SU-DHL-6 (cell line): ENCODE results near the gene SETD1A.

Experiments
- H2AFZ ChIP-seq: fragments of 200-600 bp; sonication (generic); 2 replicates; pipeline ENCODE4 v1.6.1; 2014; ENCODE audit warnings: low read depth, mild to moderate bottlenecking, moderate library complexity, mixed read lengths, antibody characterized with exemption, low read length; ENCODE audit not compliant: severe bottlenecking
- H3F3A ChIP-seq: fragments of 200-600 bp; shearing (Covaris generic); 2 replicates; pipeline ENCODE4 v1.6.0; 2016; ENCODE audit warnings: antibody characterized with exemption, mild to moderate bottlenecking; ENCODE audit not compliant: insufficient read depth
- H3K27ac ChIP-seq: fragments of 200-600 bp; sonication (generic); 2 replicates; pipeline ENCODE4 v1.5.1; 2016; ENCODE audit warnings: low read depth, mild to moderate bottlenecking, low read length, moderate library complexity, mixed read lengths
- H3K27me3 ChIP-seq: fragments of 200-600 bp; sonication (generic), shearing (Covaris generic); 2 replicates; pipeline ENCODE4 v1.6.0; 2014; ENCODE audit warnings: mild to moderate bottlenecking, low read length
- H3K36me3 ChIP-seq: fragments of 200-600 bp; sonication (generic); 2 replicates; pipeline ENCODE4 v1.6.1; 2014; ENCODE audit warnings: mild to moderate bottlenecking, low read length, mixed read lengths
- H3K4me2 ChIP-seq: fragments of 300-600, 200-600 bp; shearing (Covaris generic), sonication (generic); 2 replicates; pipeline ENCODE4 v1.6.0; 2014; ENCODE audit warnings: low read length, low read depth, mild to moderate bottlenecking; ENCODE audit not compliant: poor library complexity, severe bottlenecking
- H3K4me3 ChIP-seq: fragments of 200-600 bp; sonication (generic); 2 replicates; pipeline ENCODE4 v1.5.1; 2014; ENCODE audit warnings: antibody characterized with exemption, low read length, mild to moderate bottlenecking, mixed read lengths; ENCODE audit not compliant: insufficient read depth, poor library complexity, severe bottlenecking
- H3K79me2 ChIP-seq: fragments of 200-600 bp; sonication (generic); 2 replicates; pipeline ENCODE4 v1.6.1; 2014; ENCODE audit warnings: mild to moderate bottlenecking, low read length, moderate library complexity; ENCODE audit not compliant: insufficient read depth
- H3K9ac ChIP-seq: fragments of 200-600 bp; sonication (generic); 2 replicates; pipeline ENCODE4 v1.7.0; 2014; ENCODE audit warnings: mild to moderate bottlenecking, low read length
- H3K9me2 ChIP-seq: fragments of 200-600 bp; sonication (generic); replicated peaks from 2 replicates; pipeline ENCODE4 v1.6.1; 2014; ENCODE audit warnings: low read length; ENCODE audit not compliant: insufficient read depth
- H3K9me3 ChIP-seq: fragments of 200-600 bp; sonication (generic); 2 replicates; pipeline ENCODE4 v1.6.1; 2014; ENCODE audit warnings: low read length, mixed read lengths; ENCODE audit not compliant: insufficient read depth
- H4K20me1 ChIP-seq: fragments of 200-600 bp; sonication (generic); 2 replicates; pipeline ENCODE4 v1.6.1; 2014; ENCODE audit warnings: low read depth, mild to moderate bottlenecking, antibody characterized with exemption, low read length, moderate library complexity, mixed read lengths
- CTCF ChIP-seq: fragments of 200-600 bp; sonication (generic); IDR thresholded peaks from one replicate; pipeline ENCODE4 v1.5.1; 2017; ENCODE audit warnings: antibody characterized with exemption, mild to moderate bottlenecking, low read length, moderate library complexity; ENCODE audit not compliant: insufficient read depth, poor library complexity, severe bottlenecking
- EZH2phosphoT487 ChIP-seq: fragments of 200-600 bp; sonication (generic), shearing (Covaris generic); conservative IDR thresholded peaks from 2 replicates; pipeline ENCODE4 v1.6.1; 2018; ENCODE audit warnings: mild to moderate bottlenecking, antibody characterized with exemption, low read length, moderate library complexity, mixed read lengths

The SETD1A gene

GRCh38 chr16:30947859-30948666 lies 9.5 kb upstream of the SETD1A start:
- peak overlapping the region; percentile 89 for H3K9ac ChIP-seq
- H3K27ac ChIP-seq, result 0 out of 2 replicates have a peak overlapping the region, but pooled peaks have one; percentile 44
- no peaks in the 10 kb centered on the region for H3K27me3 ChIP-seq
- peak overlapping the region; percentile 67 for H2AFZ ChIP-seq
- no peak for TF ChIP-seq EZH2phosphoT487
- TF ChIP-seq CTCF, result no peak
- H3K9me3 ChIP-seq, result no peaks in the 10 kb centered on the region
- H3K36me3 ChIP-seq, result 0 out of 2 replicates have a peak, but pooled peaks cover under 1% of the 10 kb centered on the region
- H3K4me3 ChIP-seq, result peak overlapping the region; percentile 69
- peaks cover 5% of the 10 kb centered on the region; the same call in 1 of the 2 replicates for H3F3A ChIP-seq
- 0 out of 2 replicates have a peak, but pooled peaks cover 3% of the 10 kb centered on the region for H3K79me2 ChIP-seq
- peak overlapping the region; percentile 79 for H3K4me2 ChIP-seq
- no peaks in the 10 kb centered on the region for H4K20me1 ChIP-seq
- H3K9me2 ChIP-seq, result no peaks in the 10 kb centered on the region

- TF ChIP-seq CTCF (no peak), EZH2phosphoT487 (no peak)
- peak within 1 kb of the TSS; percentile 67 for H2AFZ ChIP-seq
- H3K27ac ChIP-seq, result peak within 1 kb of the TSS; percentile 44
These were observed 8.6 kb upstream of the SETD1A start, which contains the start of gene ORAI3 for GRCh38 chr16:30948667-30949649. ORAI3 (plus strand) TSS chr16:30949068; CDS start chr16:30949290, 222 bp downstream.

GRCh38 chr16:30949650-30950515 lies 7.7 kb upstream of the SETD1A start:
- H3K79me2 ChIP-seq, result 0 out of 2 replicates have a peak, but pooled peaks cover 3% of the 10 kb centered on the region
- peak overlapping the region; percentile 69 for H3K4me3 ChIP-seq
- peaks cover 9% of the 10 kb centered on the region; the same call in 1 of the 2 replicates for H3F3A ChIP-seq
- no peaks in the 10 kb centered on the region for H3K27me3 ChIP-seq
- H3K27ac ChIP-seq, result 0 out of 2 replicates have a peak overlapping the region, but pooled peaks have one; percentile 42
- peak overlapping the region; percentile 79 for H3K4me2 ChIP-seq
- no peaks in the 10 kb centered on the region for H4K20me1 ChIP-seq
- no peak overlapping the region for H2AFZ ChIP-seq
- no peaks in the 10 kb centered on the region for H3K36me3 ChIP-seq
- no peaks in the 10 kb centered on the region for H3K9me3 ChIP-seq
- TF ChIP-seq EZH2phosphoT487, result no peak
- peak; percentile 27 for TF ChIP-seq CTCF
- H3K9ac ChIP-seq, result peak overlapping the region; percentile 89
- H3K9me2 ChIP-seq, result no peaks in the 10 kb centered on the region

More at GRCh38 chr16:30948667-30949649, 8.6 kb upstream of the SETD1A start, which contains the start of gene ORAI3:
- peak within 1 kb of the TSS; percentile 69 for H3K4me3 ChIP-seq
- no peaks in the 10 kb centered on the region for H3K36me3 ChIP-seq
- H3K4me2 ChIP-seq, result peak within 1 kb of the TSS; percentile 79
- peak within 1 kb of the TSS; percentile 89 for H3K9ac ChIP-seq
- 0 out of 2 replicates have a peak, but pooled peaks cover 3% of the 10 kb centered on the region for H3K79me2 ChIP-seq
- peaks cover 7% of the 10 kb centered on the region; the same call in 1 of the 2 replicates for H3F3A ChIP-seq
- no peaks in the 10 kb centered on the region for H3K9me2 ChIP-seq
- no peaks in the 10 kb centered on the region for H3K27me3 ChIP-seq
- no peaks in the 10 kb centered on the region for H3K9me3 ChIP-seq
- H4K20me1 ChIP-seq, result no peaks in the 10 kb centered on the region
